Testis (tissue), 3 donors: ENCODE measurements around the gene ABHD13. TPM values are rescaled to one million over a fixed set of nuclear protein-coding genes. Genes with fewer than 3 reads are reported as not detected.

ENCODE experiments used
- DNase-seq: peaks from one replicate; pipeline ENCODE4 v3.0.0-alpha.2; 2019
- H3K27ac ChIP-seq, 2 donors: fragments of 200-600 bp; sonication (generic); one replicate each; pipeline ENCODE4 v1.5.1; 2019
- H3K27me3 ChIP-seq: fragments of 200-600 bp; sonication (generic); one replicate; pipeline ENCODE4 v1.5.1; 2019
- H3K36me3 ChIP-seq: fragments of 200-600 bp; sonication (generic); one replicate; pipeline ENCODE4 v1.5.1; 2017; ENCODE audit warnings: low read depth; ENCODE audit errors: missing control alignments
- H3K4me1 ChIP-seq: fragments of 200-600 bp; sonication (generic); one replicate; pipeline ENCODE4 v1.5.1; 2019
- H3K4me3 ChIP-seq, 2 donors: fragments of 200-600 bp; sonication (generic); one replicate each; pipeline ENCODE4 v1.5.1; 2017 to 2019
- H3K9me3 ChIP-seq: fragments of 200-600 bp; sonication (generic); one replicate; pipeline ENCODE4 v1.5.1; 2017
- POLR2A ChIP-seq: fragments of 450-650 bp; IDR thresholded peaks from one replicate; pipeline ENCODE4 v1.6.1; 2017; ENCODE audit warnings: antibody characterized with exemption, mild to moderate bottlenecking, moderate library complexity
- WGBS, 2 donors: methylation state at CpG; one replicate each; pipeline ENCODE4 v1.1.5; 2018; 5-methylcytosine and 5-hydroxymethylcytosine counted together
- intact Hi-C: fragments of 100-400 bp; cut with DNase I; formaldehyde crosslinking; loops from one replicate; pipeline ENCODE4 v1.15.1; 2023; ENCODE audit warnings: low total_unique reads
- polyA plus RNA-seq: library from polyadenylated mRNA; stranded (reverse); fragments of 350-450 nt; fragmentation: Illumina TruSeq; extraction: RNeasy Lipid Tissue Mini Kit (QIAGEN cat#74804); gene quantifications from one replicate; pipeline ENCODE4 v1.2.3, GENCODE V29; 2014; ENCODE audit warnings: low read depth, low replicate concordance; ENCODE audit not compliant: insufficient read depth
- total RNA-seq, 2 donors: library from RNA; depleted of rRNA; stranded (reverse); fragments of >200 nt; gene quantifications; one replicate each; pipeline ENCODE4 v1.2.3, GENCODE V29; 2016
- TF ChIP-seq, protein P1 (sequence below), 3 experiments: fragments of 450-650 bp in 2 of 3; fragments of 200-600 bp in 1 of 3; sonication (generic) in 1 of 3; IDR thresholded peaks; one replicate each; pipeline ENCODE4 v1.5.1; 2016 to 2019; ENCODE audit warnings: antibody characterized with exemption in 3 of 3, mild to moderate bottlenecking in 2 of 3, moderate library complexity in 1 of 3

The ABHD13 gene
- total and polyA plus RNA-seq, 3 donors from 2014 or later: 6.5 to 7.4 (median 7.3) TPM

DNA sequence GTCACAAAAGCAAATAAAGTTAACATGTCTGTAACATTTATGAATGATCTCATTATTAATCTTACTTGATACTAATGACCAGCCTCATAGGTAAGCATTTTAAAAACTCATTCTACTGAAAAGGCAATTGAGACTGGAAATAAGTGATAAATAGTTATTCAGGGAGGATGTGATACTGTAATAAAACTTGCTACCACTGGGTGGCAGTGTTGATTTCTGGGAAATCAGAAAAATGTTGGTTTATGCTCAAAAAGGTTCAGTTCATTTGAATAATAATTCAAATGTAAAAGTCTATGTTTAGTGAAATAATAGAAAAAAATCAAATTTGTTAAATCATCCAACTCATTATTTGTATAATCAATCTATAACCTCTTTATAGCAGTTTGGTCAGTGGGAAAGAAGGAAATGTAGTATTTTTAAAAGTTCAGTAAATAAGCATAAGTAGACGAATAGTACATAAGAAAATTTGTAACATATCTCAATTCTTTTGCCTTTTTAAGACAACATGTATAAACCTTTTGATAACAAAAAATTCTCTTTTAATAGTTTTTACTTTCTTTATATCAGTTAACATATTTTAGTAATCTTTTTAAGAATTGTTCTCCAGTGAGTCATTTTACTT, 9.6 kb downstream of the ABHD13 start:
- no peak for DNase-seq
- no peaks in the 10 kb centered on the region for H3K36me3 ChIP-seq
- no peaks in the 10 kb centered on the region for H3K9me3 ChIP-seq
- intact Hi-C loops: no loop called here
- no peak for TF ChIP-seq POLR2A
- TF ChIP-seq, protein P1, sequence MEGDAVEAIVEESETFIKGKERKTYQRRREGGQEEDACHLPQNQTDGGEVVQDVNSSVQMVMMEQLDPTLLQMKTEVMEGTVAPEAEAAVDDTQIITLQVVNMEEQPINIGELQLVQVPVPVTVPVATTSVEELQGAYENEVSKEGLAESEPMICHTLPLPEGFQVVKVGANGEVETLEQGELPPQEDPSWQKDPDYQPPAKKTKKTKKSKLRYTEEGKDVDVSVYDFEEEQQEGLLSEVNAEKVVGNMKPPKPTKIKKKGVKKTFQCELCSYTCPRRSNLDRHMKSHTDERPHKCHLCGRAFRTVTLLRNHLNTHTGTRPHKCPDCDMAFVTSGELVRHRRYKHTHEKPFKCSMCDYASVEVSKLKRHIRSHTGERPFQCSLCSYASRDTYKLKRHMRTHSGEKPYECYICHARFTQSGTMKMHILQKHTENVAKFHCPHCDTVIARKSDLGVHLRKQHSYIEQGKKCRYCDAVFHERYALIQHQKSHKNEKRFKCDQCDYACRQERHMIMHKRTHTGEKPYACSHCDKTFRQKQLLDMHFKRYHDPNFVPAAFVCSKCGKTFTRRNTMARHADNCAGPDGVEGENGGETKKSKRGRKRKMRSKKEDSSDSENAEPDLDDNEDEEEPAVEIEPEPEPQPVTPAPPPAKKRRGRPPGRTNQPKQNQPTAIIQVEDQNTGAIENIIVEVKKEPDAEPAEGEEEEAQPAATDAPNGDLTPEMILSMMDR (IDR thresholded peaks at IDR 0.05): peak; percentile 27 to 83 (median 68)
- no peak overlapping the region for H3K27ac ChIP-seq
- WGBS, 2 donors: 70 to 73% methylated on average over 1 of the region's 1 CpG
- no peaks in the 10 kb centered on the region for H3K4me1 ChIP-seq
- H3K27me3 ChIP-seq: no peaks in the 10 kb centered on the region
- H3K4me3 ChIP-seq: no peak overlapping the region

DNA sequence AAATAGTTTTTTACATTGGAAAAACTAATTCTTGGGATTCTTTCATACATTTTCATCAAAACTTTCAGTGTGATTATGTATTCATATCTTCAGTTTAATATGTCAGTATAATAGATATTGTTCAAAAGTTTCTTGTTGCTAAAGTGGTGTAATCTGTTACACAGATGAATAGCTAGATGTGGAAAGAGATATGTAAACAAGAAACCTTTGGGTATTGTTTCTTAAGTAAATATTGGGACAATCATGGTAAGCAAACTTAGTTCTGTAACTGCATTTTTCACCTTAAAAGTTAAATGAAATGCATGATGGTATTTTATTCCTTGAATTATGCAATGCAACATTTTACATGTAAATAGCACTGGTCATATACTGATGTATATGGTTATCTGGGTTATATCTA, 12.2 kb downstream of the ABHD13 start:
- Histone ChIP-seq H3K27me3 (no peaks in the 10 kb centered on the region), H3K9me3 (no peaks in the 10 kb centered on the region), H3K27ac (no peak overlapping the region), H3K36me3 (no peaks in the 10 kb centered on the region), H3K4me3 (no peak overlapping the region), H3K4me1 (no peaks in the 10 kb centered on the region)
- no peak for TF ChIP-seq POLR2A
- TF ChIP-seq, protein P1 (IDR thresholded peaks at IDR 0.05): no peak
- intact Hi-C loops: no loop called here
- DNase-seq: no peak

DNA sequence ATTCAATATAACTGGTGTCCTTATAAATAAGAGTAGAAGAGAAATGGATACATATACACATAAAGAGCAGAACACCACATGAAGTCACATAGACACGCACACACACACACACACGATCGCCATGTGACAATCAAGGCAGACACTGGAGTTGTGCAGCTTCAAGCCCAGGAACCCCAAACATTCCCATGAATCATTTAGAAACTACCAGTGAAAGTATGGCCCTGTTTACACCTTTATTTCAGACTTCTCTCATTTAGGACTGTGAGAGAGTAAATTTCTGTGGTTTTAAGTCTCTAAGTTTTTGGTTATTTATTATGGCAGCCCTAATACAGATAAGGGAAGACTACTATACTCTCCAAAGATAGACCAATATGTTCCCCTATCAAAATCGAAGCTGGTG, 31.0 kb downstream of the ABHD13 start:
- intact Hi-C loops: no loop called here

DNA sequence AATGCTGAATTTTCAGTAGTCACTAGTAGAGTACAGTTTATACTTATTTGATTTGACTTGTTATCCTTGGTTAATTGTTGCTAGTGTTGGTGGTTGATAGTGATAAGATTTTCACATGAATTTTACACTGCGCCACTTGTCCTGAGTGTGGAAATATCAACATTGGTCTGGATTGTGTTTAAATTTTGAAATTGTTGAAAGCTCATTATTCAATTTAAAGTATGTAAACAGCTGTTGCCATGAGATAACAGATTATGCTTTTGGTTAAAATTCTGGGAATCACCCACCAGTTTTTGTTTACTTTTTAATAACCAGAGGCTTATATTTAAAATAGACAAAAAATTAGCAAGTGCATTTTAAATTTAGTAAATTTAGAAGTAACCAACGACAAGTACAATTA, 39.1 kb downstream of the ABHD13 start:
- H3K4me1 ChIP-seq: no peaks in the 10 kb centered on the region
- no peaks in the 10 kb centered on the region for H3K36me3 ChIP-seq
- no peak for TF ChIP-seq POLR2A
- TF ChIP-seq, protein P1 (IDR thresholded peaks at IDR 0.05): no peak
- H3K9me3 ChIP-seq: no peaks in the 10 kb centered on the region
- 71 to 72% methylated on average over 2 of the region's 2 CpGs for WGBS, 2 donors
- H3K4me3 ChIP-seq: no peak overlapping the region
- no peaks in the 10 kb centered on the region for H3K27me3 ChIP-seq
- intact Hi-C loops: no loop called here
- no peak for DNase-seq
- H3K27ac ChIP-seq: no peak overlapping the region

More for the DNA sequence above, 31.0 kb downstream of the ABHD13 start:
- WGBS, 2 donors: 71 to 72% methylated on average over 4 of the region's 4 CpGs
- DNase-seq: no peak
- no peak for TF ChIP-seq POLR2A
- TF ChIP-seq, protein P1 (IDR thresholded peaks at IDR 0.05): no peak
- Histone ChIP-seq H3K9me3 (no peaks in the 10 kb centered on the region), H3K36me3 (no peaks in the 10 kb centered on the region), H3K27me3 (no peaks in the 10 kb centered on the region), H3K27ac (no peak overlapping the region), H3K4me1 (no peaks in the 10 kb centered on the region), H3K4me3 (no peak overlapping the region)
